ENCODE data around the gene TXNL1. TPM values are rescaled to one million over a fixed set of nuclear protein-coding genes. Genes with fewer than 3 reads are reported as not detected.
A peak's percentile ranks its signal among the peaks of the same experiment; 100 is the strongest.

Gene TXNL1
- total and polyA plus RNA-seq, 2 of the 8 experiments (the other 6 are each of a cell fraction or from before 2014, with no cell fraction given): 35.1 to 85.8 TPM

- Histone ChIP-seq H3K9me3 (ENCODE audit: insufficient read depth in 2 of 2, low read depth in 1 of 2, low read length in 1 of 2) (no peaks in the 10 kb centered on the region), H3K79me1 (ENCODE audit: low read depth, low read length) (peaks cover 2% of the 10 kb centered on the region), H3K36me3 (ENCODE audit: control insufficient read depth in 2 of 4, insufficient read depth in 4 of 4, low read length in 3 of 4) (peaks cover 0 to 2% (median 0%) of the 10 kb centered on the region in 4 experiments; a peak in 1 of 8 replicates), H3K9ac (replicated peaks in 1 of 4; ENCODE audit: extremely low read depth in 1 of 4, low read depth in 3 of 4, low read length in 3 of 4) (peak overlapping the region; percentile 83 to 97 (median 94)), H3K23me2 (ENCODE audit: low read depth, low read length) (peaks cover 6% of the 10 kb centered on the region), H3K14ac (ENCODE audit: insufficient read length) (no peak overlapping the region), H2BK5ac (ENCODE audit: low read depth, low read length) (peak overlapping the region; percentile 89), H3K18ac (ENCODE audit: extremely low read depth, low read length) (no peak overlapping the region), H3K56ac (replicated peaks; ENCODE audit: insufficient read length, low read depth, low read length) (peak overlapping the region; percentile 94), H3K4me1 (replicated peaks in 1 of 4; ENCODE audit: control insufficient read depth in 3 of 4, insufficient read depth in 4 of 4, low read length in 3 of 4) (no peaks in the 10 kb centered on the region; a peak in 1 of 7 replicates), H4K91ac (replicated peaks; ENCODE audit: insufficient read length, low read length) (peak overlapping the region; percentile 83), H2AFZ (ENCODE audit: low read length) (0 out of 2 replicates have a peak overlapping the region, but pooled peaks have one; percentile 61), H2BK120ac (replicated peaks; ENCODE audit: low read depth, low read length) (no peak overlapping the region), H3K27me3 (replicated peaks in 1 of 4; ENCODE audit: control insufficient read depth in 3 of 4, extremely low read depth in 1 of 4, insufficient read depth in 3 of 4, low read length in 3 of 4) (0 out of 7 replicates have a peak, but pooled peaks cover 0 to 2% (median 0%) of the 10 kb centered on the region in 4 experiments), H3K27ac (ENCODE audit: low read depth, low read length) (peak overlapping the region; percentile 88), H2BK15ac (ENCODE audit: low read length) (no peak overlapping the region), H4K8ac (ENCODE audit: extremely low read depth, insufficient read depth, low read length) (peak overlapping the region; percentile 90; the same call in 1 of the 2 replicates), H3K23ac (ENCODE audit: insufficient read length) (no peak overlapping the region), H2BK12ac (ENCODE audit: low read depth, low read length) (0 out of 2 replicates have a peak overlapping the region, but pooled peaks have one; percentile 41), H3K79me2 (ENCODE audit: control insufficient read depth in 1 of 2, insufficient read depth in 2 of 2, low read length in 2 of 2) (peaks cover 18 to 55% of the 10 kb centered on the region in 2 experiments), H2BK20ac (ENCODE audit: low read length) (no peak overlapping the region), H3K4me2 (ENCODE audit: insufficient read depth in 1 of 2, low read depth in 2 of 2, low read length in 2 of 2) (peak overlapping the region; percentile 85 to 94), H4K20me1 (replicated peaks in 1 of 2; ENCODE audit: control insufficient read depth in 1 of 2, insufficient read depth in 2 of 2, low read length in 2 of 2) (peaks cover 3 to 10% of the 10 kb centered on the region in 2 experiments), H3K4me3 (ENCODE audit: extremely low read depth in 1 of 4, insufficient read depth in 2 of 4, low read depth in 3 of 4, low read length in 4 of 4) (peak overlapping the region; percentile 87 to 97 (median 92)), H2AK5ac (ENCODE audit: low read depth, low read length) (peak overlapping the region; percentile 82; the same call in 1 of the 2 replicates), H4K5ac (ENCODE audit: insufficient read length, low read depth, low read length) (peak overlapping the region; percentile 75), H3K4ac (replicated peaks; ENCODE audit: insufficient read length, low read depth, low read length) (peak overlapping the region; percentile 48)
- DNase-seq (ENCODE audit: low read depth in 1 of 2, low spot score in 2 of 2) (no peak), FAIRE-seq (no peak)
- ChIA-PET CTCF (ENCODE audit: partially characterized antibody) (interaction anchor here (0.8 to 1.1 kb wide), 3 partner anchors 10 to 1362 kb away, joined by 3 to 5 read pairs (median 3); no protein-coding TSS in a partner anchor), POLR2A (ENCODE audit: partially characterized antibody) (interaction anchor here (0.8 to 3.8 kb wide), 10 partner anchors 10 to 68 kb away, joined by 3 to 23 read pairs (median 3); partner anchors contain the start of gene WDR7)
- 3% methylated on average over 18 of the region's 18 CpGs; no CpG with 5 or more reads in 1 of the 2 experiments for WGBS, 2 experiments (ENCODE audit: extremely low coverage in 1 of 2, insufficient coverage in 1 of 2, insufficient read length in 1 of 2, insufficient replicate concordance in 2 of 2, low coverage in 1 of 2, low lambda C conversion rate in 2 of 2, missing lambda C conversion rate in 1 of 2)
- 0 out of 4 replicates have a peak, but pooled peaks of 1 of the 2 experiments have one; percentile 21 for TF ChIP-seq SIN3A (conservative IDR thresholded peaks at IDR 0.05 in 1 of 2, IDR thresholded peaks at IDR 0.05 in 1 of 2; ENCODE audit: low read depth in 1 of 2, low read length in 2 of 2)
- TF ChIP-seq EP300 (IDR thresholded peaks at IDR 0.05; ENCODE audit: borderline replicate concordance in 1 of 2, low read depth in 2 of 2, low read length in 2 of 2): no peak
Observed at GRCh38 chr18:56637711-56638231, 621 bp downstream of the TXNL1 start.

All from H1 (cell line).